Upper lobe of left lung (tissue), 4 donors: Measurements from ENCODE around the gene VPS33B.
"Not testable (repeated sequence)": the region's sequence is repeated elsewhere in the genome, so short reads cannot be mapped to it uniquely, and the experiment has no call there.

Source experiments
- EP300 ChIP-seq, 4 donors: sonication (generic); formaldehyde crosslinking; IDR thresholded peaks; one replicate each; pipeline ENCODE4 v1.5.1; 2017; ENCODE audit warnings: antibody characterized with exemption in 4 of 4, control low read depth in 2 of 4
- POLR2A ChIP-seq, 4 donors: fragments of 450-650 bp; IDR thresholded peaks; one replicate each; pipeline ENCODE4 v1.5.1; 2016 to 2017; ENCODE audit warnings: antibody characterized with exemption in 4 of 4, mild to moderate bottlenecking in 2 of 4
- TF ChIP-seq, protein P1 (sequence below), 6 experiments: fragments of 450-650 bp in 4 of 6; fragments of 200-600 bp in 2 of 6; sonication (generic) in 2 of 6; IDR thresholded peaks; one replicate each; pipeline ENCODE4 v1.5.1; 2016 to 2019; ENCODE audit warnings: antibody characterized with exemption in 6 of 6

GRCh38 chr15:91013701-91014100 is 8.7 kb downstream of the VPS33B start:
- not testable (repeated sequence) for TF ChIP-seq POLR2A, EP300 (IDR thresholded peaks at IDR 0.05)
- TF ChIP-seq, protein P1, sequence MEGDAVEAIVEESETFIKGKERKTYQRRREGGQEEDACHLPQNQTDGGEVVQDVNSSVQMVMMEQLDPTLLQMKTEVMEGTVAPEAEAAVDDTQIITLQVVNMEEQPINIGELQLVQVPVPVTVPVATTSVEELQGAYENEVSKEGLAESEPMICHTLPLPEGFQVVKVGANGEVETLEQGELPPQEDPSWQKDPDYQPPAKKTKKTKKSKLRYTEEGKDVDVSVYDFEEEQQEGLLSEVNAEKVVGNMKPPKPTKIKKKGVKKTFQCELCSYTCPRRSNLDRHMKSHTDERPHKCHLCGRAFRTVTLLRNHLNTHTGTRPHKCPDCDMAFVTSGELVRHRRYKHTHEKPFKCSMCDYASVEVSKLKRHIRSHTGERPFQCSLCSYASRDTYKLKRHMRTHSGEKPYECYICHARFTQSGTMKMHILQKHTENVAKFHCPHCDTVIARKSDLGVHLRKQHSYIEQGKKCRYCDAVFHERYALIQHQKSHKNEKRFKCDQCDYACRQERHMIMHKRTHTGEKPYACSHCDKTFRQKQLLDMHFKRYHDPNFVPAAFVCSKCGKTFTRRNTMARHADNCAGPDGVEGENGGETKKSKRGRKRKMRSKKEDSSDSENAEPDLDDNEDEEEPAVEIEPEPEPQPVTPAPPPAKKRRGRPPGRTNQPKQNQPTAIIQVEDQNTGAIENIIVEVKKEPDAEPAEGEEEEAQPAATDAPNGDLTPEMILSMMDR (IDR thresholded peaks at IDR 0.05) = not testable (repeated sequence)
